CD4-positive, alpha-beta T cell (primary cell): Measurements from ENCODE around the gene MYO5A. TPM values are rescaled to one million over a fixed set of nuclear protein-coding genes. Genes with fewer than 3 reads are reported as not detected.

Experiments
- ATAC-seq: fragments of 200-7000 bp; cut with Tn5 transposase; one replicate; pipeline ENCODE4 v1.10.0; 2022; ENCODE audit warnings: mild to moderate bottlenecking; ENCODE audit not compliant: poor library complexity
- CTCF ChIA-PET: fragments of 350-600 bp; sonication (Branson Sonifier 250); formaldehyde crosslinking; loops from one replicate; lab custom pipeline; 2021; ENCODE audit warnings: antibody characterized with exemption, inconsistent platforms; lab: Charles Lee
- POLR2A ChIA-PET: fragments of 350-600 bp; sonication (Branson Sonifier 250); formaldehyde crosslinking; loops from one replicate; lab custom pipeline; 2021; ENCODE audit warnings: antibody characterized with exemption, inconsistent platforms; lab: Charles Lee
- DNase-seq, 14 experiments: peaks; one replicate each; pipeline ENCODE4 v3.0.0-alpha.2; 2013 to 2020; ENCODE audit warnings: mixed read lengths in 2 of 14
- H3K27ac ChIP-seq, 2 donors: one replicate each; pipeline versions ENCODE4 v1.5.1 to v1.7.0; 2013; ENCODE audit warnings: low read length in 2 of 2, low read depth in 1 of 2, mild to moderate bottlenecking in 1 of 2
- H3K27me3 ChIP-seq, 2 experiments: 1 replicate in 1 of 2; 2 replicates in 1 of 2; pipeline versions ENCODE4 v1.6.1 to v1.7.0; 2013; ENCODE audit warnings: low read length in 2 of 2, control low read depth in 1 of 2, mild to moderate bottlenecking in 1 of 2, moderate library complexity in 1 of 2; ENCODE audit not compliant: insufficient read depth in 2 of 2, control insufficient read depth in 1 of 2
- H3K36me3 ChIP-seq: one replicate; pipeline ENCODE4 v1.6.1; 2013; ENCODE audit warnings: low read length, control low read depth; ENCODE audit not compliant: insufficient read depth
- H3K4me1 ChIP-seq: one replicate; pipeline ENCODE4 v1.6.1; 2013; ENCODE audit warnings: low read length, control low read depth; ENCODE audit not compliant: insufficient read depth
- H3K4me3 ChIP-seq: one replicate; pipeline ENCODE4 v1.5.1; 2013; ENCODE audit warnings: mild to moderate bottlenecking, low read length, moderate library complexity
- H3K9me3 ChIP-seq, 2 experiments: 1 replicate in 1 of 2; 2 replicates in 1 of 2; pipeline versions ENCODE4 v1.6.1 to v1.7.0; 2013; ENCODE audit warnings: low read length in 2 of 2, mild to moderate bottlenecking in 2 of 2, control low read depth in 1 of 2, moderate library complexity in 1 of 2; ENCODE audit not compliant: control insufficient read depth in 1 of 2, insufficient read depth in 1 of 2
- H3K27ac Mint-ChIP-seq: one replicate; pipeline ENCODE4 v1.8.0; 2020; ENCODE audit warnings: mixed read lengths
- H3K27me3 Mint-ChIP-seq: one replicate; pipeline ENCODE4 v1.8.0; 2021; ENCODE audit warnings: mixed read lengths
- H3K36me3 Mint-ChIP-seq: one replicate; pipeline ENCODE4 v1.8.0; 2021; ENCODE audit warnings: low read depth, mixed read lengths
- H3K4me1 Mint-ChIP-seq: one replicate; pipeline ENCODE4 v1.8.0; 2021; ENCODE audit warnings: low read depth, mixed read lengths
- H3K4me3 Mint-ChIP-seq: one replicate; pipeline ENCODE4 v1.8.0; 2020; ENCODE audit warnings: mild to moderate bottlenecking, mixed read lengths
- H3K9me3 Mint-ChIP-seq: one replicate; pipeline ENCODE4 v1.8.0; 2020; ENCODE audit warnings: mixed read lengths
- intact Hi-C, 2 experiments: fragments of 100-400 bp; cut with DNase I in 1 of 2; cut with micrococcal nuclease in 1 of 2; formaldehyde crosslinking; loops; one replicate each; pipeline versions ENCODE4 v1.15.1 to v1.9.0; 2023 to 2025; cut with DNase I, micrococcal nuclease
- total RNA-seq, 174 experiments: library from RNA in 2 of 174; stranded (reverse) in 2 of 174; gene quantifications; one replicate each; pipeline ENCODE4 v1.2.3 and lab custom pipeline; 2021 to 2026
- TF ChIP-seq, protein P1 (sequence below): fragments of 200-600 bp; IDR thresholded peaks from one replicate; pipeline ENCODE4 v1.8.0; 2022; ENCODE audit warnings: antibody characterized with exemption, mild to moderate bottlenecking

The MYO5A gene
- total RNA-seq, 2 experiments from 2014 or later, result 25.5 TPM

DNA sequence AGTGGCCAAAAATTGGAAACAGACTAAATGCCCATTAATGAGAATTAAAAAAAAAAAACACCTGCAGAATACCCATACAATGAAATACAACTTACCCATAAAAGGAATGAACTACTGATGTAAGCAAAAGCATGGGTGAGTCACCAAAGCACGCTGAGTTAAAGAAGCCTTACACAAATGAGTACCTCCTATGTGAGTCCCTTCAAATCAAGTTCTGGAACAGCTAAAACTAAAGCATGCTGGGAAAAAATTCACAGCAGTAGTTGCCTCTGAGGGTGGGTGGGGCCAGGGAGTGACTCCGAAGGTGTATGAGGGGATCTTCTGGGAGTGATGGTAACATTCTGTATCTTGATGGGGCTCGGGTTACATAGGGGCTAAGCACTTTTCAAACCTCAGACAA, 244.5 kb downstream of the MYO5A start:
- intact Hi-C loops, result no loop called here
- no peak overlapping the region for H3K4me3 Mint-ChIP-seq
- ATAC-seq, result no peak
- Histone ChIP-seq H3K9me3 (peaks cover 0 to 7% of the 10 kb centered on the region in 2 experiments), H3K36me3 (no peaks in the 10 kb centered on the region), H3K27ac (no peak overlapping the region), H3K27me3 (no peaks in the 10 kb centered on the region), H3K4me3 (no peak overlapping the region), H3K4me1 (no peaks in the 10 kb centered on the region)
- H3K36me3 Mint-ChIP-seq, result no peaks in the 10 kb centered on the region
- DNase-seq, result no peak
- no peaks in the 10 kb centered on the region for H3K27me3 Mint-ChIP-seq
- ChIA-PET POLR2A (no interaction called here), CTCF (no interaction called here)
- no peaks in the 10 kb centered on the region for H3K4me1 Mint-ChIP-seq
- TF ChIP-seq, protein P1, sequence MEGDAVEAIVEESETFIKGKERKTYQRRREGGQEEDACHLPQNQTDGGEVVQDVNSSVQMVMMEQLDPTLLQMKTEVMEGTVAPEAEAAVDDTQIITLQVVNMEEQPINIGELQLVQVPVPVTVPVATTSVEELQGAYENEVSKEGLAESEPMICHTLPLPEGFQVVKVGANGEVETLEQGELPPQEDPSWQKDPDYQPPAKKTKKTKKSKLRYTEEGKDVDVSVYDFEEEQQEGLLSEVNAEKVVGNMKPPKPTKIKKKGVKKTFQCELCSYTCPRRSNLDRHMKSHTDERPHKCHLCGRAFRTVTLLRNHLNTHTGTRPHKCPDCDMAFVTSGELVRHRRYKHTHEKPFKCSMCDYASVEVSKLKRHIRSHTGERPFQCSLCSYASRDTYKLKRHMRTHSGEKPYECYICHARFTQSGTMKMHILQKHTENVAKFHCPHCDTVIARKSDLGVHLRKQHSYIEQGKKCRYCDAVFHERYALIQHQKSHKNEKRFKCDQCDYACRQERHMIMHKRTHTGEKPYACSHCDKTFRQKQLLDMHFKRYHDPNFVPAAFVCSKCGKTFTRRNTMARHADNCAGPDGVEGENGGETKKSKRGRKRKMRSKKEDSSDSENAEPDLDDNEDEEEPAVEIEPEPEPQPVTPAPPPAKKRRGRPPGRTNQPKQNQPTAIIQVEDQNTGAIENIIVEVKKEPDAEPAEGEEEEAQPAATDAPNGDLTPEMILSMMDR, result no peak
- no peak overlapping the region for H3K27ac Mint-ChIP-seq
- H3K9me3 Mint-ChIP-seq, result no peaks in the 10 kb centered on the region

DNA sequence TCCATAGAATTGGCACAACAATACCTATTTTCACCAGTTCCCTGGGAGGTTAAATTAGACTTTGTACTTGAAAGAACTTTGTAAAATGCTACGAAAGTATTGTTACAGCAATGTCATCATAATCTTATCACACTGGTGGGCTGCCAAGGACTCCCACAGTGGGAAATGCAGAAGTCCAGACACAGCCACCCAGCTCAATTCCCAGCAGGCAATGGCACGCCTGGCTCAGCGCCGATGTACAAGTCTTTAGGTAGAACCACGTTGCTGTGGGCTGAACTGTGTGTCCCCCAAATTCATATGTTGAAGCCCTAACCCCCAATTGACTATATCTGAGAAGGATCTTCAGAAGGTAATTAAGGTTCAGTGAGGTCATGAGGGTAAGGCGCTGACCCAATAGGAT, 245.4 kb downstream of the MYO5A start:
- H3K27me3 ChIP-seq, result no peaks in the 10 kb centered on the region
- no peak overlapping the region for H3K27ac Mint-ChIP-seq
- DNase-seq (no peak), ATAC-seq (no peak)
- H3K9me3 ChIP-seq, result peaks cover 0 to 7% of the 10 kb centered on the region in 2 experiments
- no peaks in the 10 kb centered on the region for H3K36me3 Mint-ChIP-seq
- H3K9me3 Mint-ChIP-seq, result no peaks in the 10 kb centered on the region
- CTCF ChIA-PET, result no interaction called here
- H3K36me3 ChIP-seq, result no peaks in the 10 kb centered on the region
- TF ChIP-seq, protein P1, result no peak
- no peaks in the 10 kb centered on the region for H3K27me3 Mint-ChIP-seq
- H3K27ac ChIP-seq, result no peak overlapping the region
- no peak overlapping the region for H3K4me3 ChIP-seq
- POLR2A ChIA-PET, result no interaction called here
- intact Hi-C loops, result no loop called here
- H3K4me3 Mint-ChIP-seq, result no peak overlapping the region
- no peaks in the 10 kb centered on the region for H3K4me1 Mint-ChIP-seq
- no peaks in the 10 kb centered on the region for H3K4me1 ChIP-seq

DNA sequence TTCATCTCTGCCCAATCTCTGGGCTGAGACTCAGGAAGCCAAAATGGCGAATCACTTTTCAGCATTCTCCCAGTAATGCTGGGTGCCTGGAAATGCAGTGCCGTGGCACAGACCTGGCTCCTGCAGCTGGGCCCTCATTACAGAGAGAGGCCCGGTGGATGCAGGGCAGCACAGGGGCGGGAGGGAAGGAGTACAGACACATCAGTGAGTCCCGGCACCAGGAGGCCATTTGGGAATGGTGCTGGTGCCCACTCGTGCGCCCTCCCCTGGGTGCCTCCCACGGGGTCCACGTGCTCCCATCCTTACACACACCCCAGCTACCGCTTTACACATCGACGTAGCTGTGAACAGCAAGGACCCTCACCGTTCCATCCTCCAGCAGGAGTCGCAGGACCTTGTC, 246.3 kb downstream of the MYO5A start:
- TF ChIP-seq, protein P1, result no peak
- peaks cover 0 to 7% of the 10 kb centered on the region in 2 experiments for H3K9me3 ChIP-seq
- intact Hi-C loops, result no loop called here
- no peak overlapping the region for H3K27ac ChIP-seq
- Mint-ChIP-seq H3K36me3 (no peaks in the 10 kb centered on the region), H3K4me1 (no peaks in the 10 kb centered on the region), H3K4me3 (no peak overlapping the region), H3K9me3 (no peaks in the 10 kb centered on the region), H3K27me3 (no peaks in the 10 kb centered on the region), H3K27ac (no peak overlapping the region)
- ATAC-seq (no peak), DNase-seq (no peak)
- H3K27me3 ChIP-seq, result no peaks in the 10 kb centered on the region
- H3K4me3 ChIP-seq, result no peak overlapping the region
- POLR2A ChIA-PET, result no interaction called here
- H3K36me3 ChIP-seq, result no peaks in the 10 kb centered on the region
- CTCF ChIA-PET, result interaction anchor here (0.6 kb wide), 2 partner anchors 151 to 1235 kb away, joined by 3 read pairs; no protein-coding TSS in a partner anchor
- no peaks in the 10 kb centered on the region for H3K4me1 ChIP-seq
